HG02840 (cell line): ENCODE data around the gene KCNMA1.

Source experiments
- ATAC-seq: cut with Tn5 transposase; IDR thresholded peaks from one replicate; pipeline ENCODE4 v1.9.1; 2021; ENCODE audit warnings: mild to moderate bottlenecking, moderate library complexity, moderate number of reproducible peaks; ENCODE audit not compliant: unreplicated experiment, low FRiP score

KCNMA1 gene

DNA sequence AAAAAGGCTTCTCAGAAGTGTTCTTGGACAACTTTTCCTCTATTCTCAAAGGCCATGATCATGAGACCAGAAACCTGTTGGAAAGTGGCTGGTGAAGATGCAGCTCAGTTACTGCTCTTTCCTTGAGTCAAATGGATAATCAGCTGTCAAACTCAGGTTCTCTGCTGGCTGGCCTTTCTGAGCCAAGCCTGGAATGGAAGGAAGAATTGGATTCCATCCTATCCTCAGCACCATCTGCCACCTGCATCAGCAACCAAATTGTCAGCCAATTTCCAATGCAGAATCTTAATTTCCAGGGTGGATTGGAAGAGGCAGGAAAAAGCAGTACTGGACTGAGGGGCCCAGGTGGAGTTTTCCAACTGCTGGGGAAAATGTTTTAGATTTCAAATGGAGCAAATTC, 631.7 kb downstream of the KCNMA1 start:
- ATAC-seq: no peak

- ATAC-seq: no peak
Measured at GRCh38 chr10:77004917-77005564, 632.6 kb downstream of the KCNMA1 start.

DNA sequence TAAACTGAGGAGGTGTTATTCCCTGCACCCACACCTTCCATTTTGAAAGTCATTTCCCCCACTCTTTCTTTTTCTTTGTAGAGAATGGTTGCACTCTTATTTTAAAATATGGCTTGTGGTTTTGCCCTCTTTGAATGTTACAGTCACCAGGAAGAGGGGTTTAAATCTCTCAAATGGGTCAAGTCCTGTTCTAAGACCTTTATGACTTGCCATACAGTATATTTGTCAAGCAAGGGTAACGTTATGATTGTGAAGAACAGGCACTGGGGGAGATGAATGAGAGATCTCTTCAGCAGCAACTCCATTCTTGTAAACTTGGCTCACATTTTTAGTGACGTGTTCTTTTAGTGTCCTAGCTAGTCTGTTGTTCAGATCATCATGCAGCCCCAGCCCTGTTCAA, 634.7 kb downstream of the KCNMA1 start:
- ATAC-seq: no peak

DNA sequence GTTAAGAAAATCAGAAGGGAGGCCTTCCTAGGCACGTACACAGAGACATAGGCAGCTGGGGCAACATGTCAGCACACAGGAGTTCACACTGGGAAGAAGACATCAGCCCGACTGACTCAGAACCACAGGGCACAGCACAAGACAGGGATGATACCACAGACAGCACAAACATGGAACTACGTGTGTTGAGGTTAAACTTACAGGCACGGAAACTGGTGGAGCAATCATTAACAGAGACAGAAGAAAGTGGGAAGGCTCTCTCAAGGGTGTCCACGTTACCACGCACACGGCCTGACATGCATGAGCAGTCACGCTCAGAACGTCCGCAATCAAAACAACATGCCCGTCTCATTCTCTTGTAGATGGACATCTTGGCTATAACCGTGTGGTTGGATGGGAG, 636.4 kb downstream of the KCNMA1 start:
- no peak for ATAC-seq

DNA sequence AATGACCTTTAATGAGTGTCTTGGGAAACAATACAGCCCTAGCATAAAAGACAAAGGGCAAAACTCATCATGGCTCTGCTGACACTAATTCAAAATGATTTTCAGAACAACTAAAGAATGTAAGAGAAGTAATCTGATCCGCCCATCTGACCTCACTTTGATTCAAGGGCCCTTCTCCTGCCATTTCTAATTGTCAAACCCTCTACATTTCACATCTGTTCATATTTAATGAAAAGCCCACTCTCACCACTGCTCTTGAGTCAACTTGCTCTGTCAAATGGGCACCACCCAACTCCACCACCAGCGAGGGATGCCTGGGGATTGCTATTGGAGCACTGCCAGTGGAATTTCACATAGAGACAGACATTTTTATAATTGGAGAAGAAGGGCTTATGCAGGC, 639.2 kb downstream of the KCNMA1 start:
- ATAC-seq: no peak

DNA sequence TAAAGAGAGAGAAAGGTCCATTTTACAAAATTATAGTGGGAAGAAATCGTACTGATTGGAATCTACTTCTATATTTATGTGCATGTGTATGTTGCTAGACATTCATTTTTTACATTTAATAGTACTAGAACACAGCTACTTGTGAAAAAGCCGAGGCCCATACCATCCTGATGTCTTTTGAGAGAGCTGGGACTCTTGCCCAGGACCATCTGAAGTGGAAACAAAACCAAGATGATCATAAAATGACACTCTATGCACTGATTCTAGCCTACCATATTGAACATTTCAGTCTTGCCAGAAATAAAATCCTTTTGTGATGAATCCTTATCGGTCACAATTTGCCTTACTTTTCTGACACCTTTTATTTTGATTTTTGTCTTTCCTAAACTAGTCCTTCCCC, 640.0 kb downstream of the KCNMA1 start:
- ATAC-seq: no peak

DNA sequence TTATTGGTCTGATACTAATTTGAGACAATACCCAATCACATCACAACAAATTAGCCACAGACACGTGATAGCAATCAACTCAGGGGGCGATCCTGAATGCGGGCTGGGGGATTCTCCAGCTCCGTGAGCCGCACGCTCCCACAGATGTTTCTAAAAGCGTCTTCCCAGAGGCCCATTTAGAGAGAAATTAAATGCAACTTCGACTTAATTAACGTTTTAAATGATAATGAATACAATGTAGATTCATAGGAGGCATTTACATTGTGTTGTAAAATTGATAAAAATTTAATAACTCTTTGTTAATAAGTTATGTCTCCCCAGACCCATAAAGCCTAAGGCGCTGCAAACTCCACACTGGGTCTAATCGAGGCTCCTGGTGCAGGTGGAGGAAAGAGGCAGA, 642.6 kb downstream of the KCNMA1 start:
- no peak for ATAC-seq

GRCh38 chr10:76993213-76993612, 644.4 kb downstream of the KCNMA1 start:
- no peak for ATAC-seq

- ATAC-seq: no peak
Measured at GRCh38 chr10:76992467-76992866, 645.1 kb downstream of the KCNMA1 start.

DNA sequence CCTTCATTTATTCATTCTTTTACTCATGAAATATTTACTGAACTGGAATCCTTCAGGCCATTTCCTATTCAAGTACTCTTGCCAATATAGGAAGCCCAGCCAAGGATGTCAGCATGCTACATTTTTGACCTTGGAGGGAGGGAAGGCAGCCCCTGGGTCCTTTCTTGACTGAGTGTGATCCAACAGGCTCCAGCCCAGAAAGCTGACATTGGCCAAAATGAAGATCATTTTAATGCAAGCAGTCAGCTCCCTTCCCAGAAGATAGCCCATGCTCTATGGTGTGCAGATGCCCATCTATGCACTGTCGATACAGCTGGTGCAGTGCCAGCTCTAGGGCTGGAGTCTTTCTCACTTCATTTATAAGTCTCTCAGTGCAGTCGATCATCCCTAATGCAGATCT, 646.0 kb downstream of the KCNMA1 start:
- no peak for ATAC-seq

DNA sequence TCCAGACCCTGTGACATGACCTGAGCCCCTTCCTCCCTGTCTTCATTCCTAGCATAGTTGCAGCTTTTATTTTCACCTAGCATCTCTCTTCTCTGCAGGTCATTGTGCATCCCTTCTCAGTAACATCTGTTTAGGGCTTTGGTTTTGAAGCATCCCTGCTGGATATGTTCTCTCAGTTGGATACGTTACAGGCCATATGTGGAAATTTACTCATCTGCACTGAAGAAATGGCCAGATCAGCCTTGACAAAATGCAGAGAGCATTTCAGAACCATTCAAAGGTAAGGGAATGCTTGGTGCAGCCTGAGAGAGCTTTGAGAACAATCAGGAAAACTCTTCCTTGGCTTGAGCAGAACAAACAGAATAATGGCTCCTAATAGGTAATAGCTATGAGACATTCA, 647.0 kb downstream of the KCNMA1 start:
- ATAC-seq: no peak

- ATAC-seq: no peak
Measured at GRCh38 chr10:76984559-76985443, 652.8 kb downstream of the KCNMA1 start.

DNA sequence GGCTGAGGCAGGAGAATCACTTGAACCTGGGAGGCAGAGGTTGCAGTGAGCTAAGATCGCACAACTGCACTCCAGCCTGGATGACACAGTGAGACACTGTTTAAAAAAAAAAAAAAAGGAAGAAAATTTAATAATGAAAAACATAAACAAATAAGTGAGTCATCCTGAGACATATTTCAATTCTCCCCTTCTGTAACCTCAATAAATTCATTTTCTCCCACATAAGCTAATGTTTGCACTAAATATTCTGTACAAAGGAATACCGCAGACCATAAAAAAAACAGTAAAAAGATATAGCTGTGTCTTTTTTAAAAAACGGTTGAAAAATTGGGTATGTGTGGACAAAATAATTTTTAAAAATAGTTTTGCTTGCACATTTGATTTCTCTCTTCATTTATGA, 654.0 kb downstream of the KCNMA1 start:
- no peak for ATAC-seq

- no peak for ATAC-seq
Measured at GRCh38 chr10:76982671-76983070, 654.9 kb downstream of the KCNMA1 start.

- no peak for ATAC-seq
Measured at GRCh38 chr10:76981251-76981650, 656.4 kb downstream of the KCNMA1 start.

DNA sequence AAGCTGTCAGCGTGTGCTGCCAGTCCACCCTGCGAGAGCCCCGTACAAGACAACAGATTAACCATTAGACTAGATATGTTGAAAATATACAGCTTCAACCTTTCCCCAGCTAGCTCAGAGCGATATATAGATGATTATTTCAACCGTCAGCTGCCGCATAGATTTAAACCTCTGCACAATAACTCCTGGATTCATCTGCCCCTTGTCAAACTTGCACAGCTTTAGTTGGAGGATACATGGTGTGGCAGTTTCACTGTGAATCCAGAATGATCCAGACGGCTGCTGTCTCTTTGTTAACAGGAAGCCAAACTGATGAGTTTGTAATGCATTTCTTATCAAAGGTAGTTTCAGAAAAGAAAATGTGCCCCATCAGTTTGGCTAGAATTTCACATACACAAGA, 659.7 kb downstream of the KCNMA1 start:
- ATAC-seq: no peak

- no peak for ATAC-seq
Measured at GRCh38 chr10:76977046-76977445, 660.6 kb downstream of the KCNMA1 start.

GRCh38 chr10:76976142-76976541, 661.5 kb downstream of the KCNMA1 start:
- ATAC-seq: no peak

DNA sequence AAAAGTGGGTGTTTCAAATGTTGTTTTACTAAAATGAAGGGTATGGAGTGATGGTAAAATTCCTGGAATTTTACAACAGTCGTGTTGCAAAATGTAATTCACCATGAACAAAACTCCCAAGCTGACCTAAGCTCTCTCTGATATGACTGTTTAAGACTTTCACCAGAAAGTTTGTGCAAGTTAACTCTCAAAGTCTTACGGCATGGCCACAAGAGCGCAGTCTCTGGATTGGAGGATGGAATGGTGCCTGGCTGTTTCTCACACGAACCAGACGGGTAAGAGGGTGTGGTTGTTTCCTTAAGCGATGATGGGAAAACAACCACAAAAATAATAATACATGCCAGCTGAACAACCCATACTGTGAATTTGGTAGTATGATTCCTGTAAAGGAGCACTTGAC, 662.5 kb downstream of the KCNMA1 start:
- no peak for ATAC-seq

DNA sequence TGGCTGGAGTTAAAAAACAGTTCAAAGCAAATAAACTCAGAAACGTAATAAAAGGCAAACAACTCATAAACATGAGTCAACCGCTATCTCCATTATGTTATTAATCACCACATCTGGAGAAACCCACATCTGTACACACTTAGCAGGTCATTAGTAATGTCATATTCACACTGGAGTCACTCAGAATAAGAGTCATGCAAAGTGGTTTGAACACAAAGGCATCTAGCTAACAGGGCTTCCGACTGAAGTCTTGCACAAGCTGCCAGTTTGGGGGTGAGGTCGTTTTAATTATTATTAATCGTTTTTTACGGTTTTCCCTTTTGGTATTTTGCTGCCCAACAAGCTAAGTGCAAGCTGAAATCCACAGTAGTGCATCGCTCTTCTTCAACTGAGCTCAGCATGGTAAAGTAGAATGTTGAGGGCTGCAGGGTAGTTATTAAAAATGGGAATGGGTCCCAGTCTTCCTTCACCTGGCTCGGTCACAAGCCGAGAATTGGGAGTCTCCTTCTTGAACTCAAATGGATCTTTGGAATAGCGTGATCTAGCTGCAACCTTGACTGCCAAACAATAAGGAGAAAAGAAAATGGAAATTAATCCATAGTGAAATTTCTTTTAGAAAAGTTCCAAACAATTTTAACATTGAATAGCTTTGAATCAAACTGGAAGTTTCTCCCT, 663.5 kb downstream of the KCNMA1 start:
- no peak for ATAC-seq
